ENCODE results near the gene MAML2. TPM values are rescaled to one million over a fixed set of nuclear protein-coding genes. Genes with fewer than 3 reads are reported as not detected.

Gene MAML2
- total and polyA plus RNA-seq, 2 of the 13 experiments (the other 11 are each of a cell fraction or from before 2014, with no cell fraction given) = 2.3 to 25.9 TPM

- TF ChIP-seq SIX4 (CRISPR knock-in tag; IDR thresholded peaks at IDR 0.05) (no peak), ZNF891 (CRISPR knock-in tag; IDR thresholded peaks at IDR 0.05) (no peak), HDAC1 (CRISPR knock-in tag; IDR thresholded peaks at IDR 0.05) (no peak), ZBED4 (CRISPR knock-in tag; IDR thresholded peaks at IDR 0.05; ENCODE audit: borderline replicate concordance) (no peak), CENPBD1 (CRISPR knock-in tag; IDR thresholded peaks at IDR 0.05; ENCODE audit: borderline replicate concordance, low read depth) (no peak), ZFAT (CRISPR knock-in tag; conservative IDR thresholded peaks at IDR 0.05) (no peak), TRAFD1 (CRISPR knock-in tag; IDR thresholded peaks at IDR 0.05; ENCODE audit: borderline replicate concordance) (no peak), RBM39 (IDR thresholded peaks at IDR 0.05; ENCODE audit: low read depth, low read length, poor library complexity, severe bottlenecking) (no peak), ZNF510 (CRISPR knock-in tag; IDR thresholded peaks at IDR 0.05; ENCODE audit: low read depth) (no peak), MTF1 (CRISPR knock-in tag; IDR thresholded peaks at IDR 0.05) (no peak), FOXA3 (CRISPR knock-in tag; IDR thresholded peaks at IDR 0.05) (no peak), IKZF1 (IDR thresholded peaks at IDR 0.05) (no peak), ZNF615 (CRISPR knock-in tag; IDR thresholded peaks at IDR 0.05; ENCODE audit: borderline replicate concordance) (no peak), ATAD3A (CRISPR knock-in tag; IDR thresholded peaks at IDR 0.05) (no peak), ZNF121 (CRISPR knock-in tag; IDR thresholded peaks at IDR 0.05) (no peak), ZNF138 (CRISPR knock-in tag; IDR thresholded peaks at IDR 0.05; ENCODE audit: low read depth) (no peak), KLF9 (CRISPR knock-in tag; IDR thresholded peaks at IDR 0.05; ENCODE audit: low read depth) (no peak)
- in situ Hi-C loops (cut with HindIII; ENCODE audit: extremely low pct_ligation_motif_present, low pct_unique_long_range_greater_than_20kb) = no loop called here
- ATAC-seq = no peak
- no peak for FAIRE-seq
- Histone ChIP-seq H3K27ac (ENCODE audit: extremely low read length, insufficient read depth, low read length) (no peak overlapping the region), H3K4me3 (replicated peaks in 1 of 3; ENCODE audit: insufficient read depth in 1 of 3, low read depth in 2 of 3, low read length in 3 of 3) (no peak overlapping the region), H4K20me1 (ENCODE audit: insufficient read depth, low read length) (no peaks in the 10 kb centered on the region), H3K4me2 (ENCODE audit: low read depth, low read length) (no peak overlapping the region), H3K27me3 (ENCODE audit: control insufficient read depth in 1 of 2, insufficient read depth in 2 of 2, low read length in 2 of 2) (no peaks in the 10 kb centered on the region), H3K79me2 (ENCODE audit: insufficient read depth, low read length) (peaks cover 5% of the 10 kb centered on the region), H3K4me1 (ENCODE audit: insufficient read depth, low read length) (peaks cover 45% of the 10 kb centered on the region), H2AFZ (ENCODE audit: low read length) (no peak overlapping the region), H3K36me3 (replicated peaks in 1 of 2; ENCODE audit: control insufficient read depth in 1 of 2, insufficient read depth in 2 of 2, low read length in 2 of 2) (peaks cover 0 to 2% of the 10 kb centered on the region in 2 experiments; a peak in 1 of 5 replicates), H3K9me3 (ENCODE audit: low read length) (no peaks in the 10 kb centered on the region), H3K9ac (ENCODE audit: insufficient read depth, low read depth, low read length) (no peak overlapping the region)
- ChIA-PET CTCF (ENCODE audit: low intra/inter-chr PET ratio, low total read pairs) (no interaction called here), POLR2A (no interaction called here)
- DNase-seq (ENCODE audit: low spot score) = no peak
- whole genome bisulfite sequencing (ENCODE audit: low lambda C conversion rate) = 93% methylated on average over 1 of the region's 1 CpG
- intact Hi-C loops (cut with micrococcal nuclease; ENCODE audit: unreplicated experiment) = no loop called here
- BruUV-seq (replicated peaks) = no TSS peak
Measured at GRCh38 chr11:96158126-96158525, 184.9 kb downstream of the MAML2 start.
